Activated CD4-positive, alpha-beta T cell treated with anti-CD3 and anti-CD28 coated beads for 36 hours (primary cell): ENCODE data around the gene ANO10. TPM values are rescaled to one million over a fixed set of nuclear protein-coding genes. Genes with fewer than 3 reads are reported as not detected.
A peak's percentile ranks its signal among the peaks of the same experiment; 100 is the strongest.

ENCODE experiments used
- ATAC-seq: fragments of 200-7000 bp; cut with Tn5 transposase; one replicate; pipeline ENCODE4 v1.10.0; 2021; ENCODE audit warnings: mild to moderate bottlenecking, moderate library complexity
- CTCF ChIA-PET: fragments of 350-600 bp; sonication (Branson Sonifier 250); formaldehyde crosslinking; loops from one replicate; lab custom pipeline; 2021; ENCODE audit warnings: antibody characterized with exemption; lab: Charles Lee
- POLR2A ChIA-PET: fragments of 350-600 bp; sonication (Branson Sonifier 250); formaldehyde crosslinking; loops from one replicate; lab custom pipeline; 2021; ENCODE audit warnings: antibody characterized with exemption, inconsistent platforms; lab: Charles Lee
- DNase-seq: peaks from one replicate; pipeline ENCODE4 v3.0.0-alpha.2; 2020
- H3K27ac Mint-ChIP-seq: one replicate; pipeline ENCODE4 v1.8.0; 2021; ENCODE audit warnings: mixed read lengths
- H3K27me3 Mint-ChIP-seq: one replicate; pipeline ENCODE4 v1.8.0; 2021; ENCODE audit warnings: mixed read lengths
- H3K36me3 Mint-ChIP-seq: one replicate; pipeline ENCODE4 v1.8.0; 2021; ENCODE audit warnings: low read depth, mixed read lengths
- H3K4me1 Mint-ChIP-seq: one replicate; pipeline ENCODE4 v1.8.0; 2021; ENCODE audit warnings: mixed read lengths
- H3K4me3 Mint-ChIP-seq: one replicate; pipeline ENCODE4 v1.8.0; 2021; ENCODE audit warnings: mild to moderate bottlenecking, moderate library complexity, mixed read lengths
- H3K9me3 Mint-ChIP-seq: one replicate; pipeline ENCODE4 v1.8.0; 2021; ENCODE audit warnings: low read depth, mixed read lengths
- intact Hi-C, 2 experiments: fragments of 100-400 bp; cut with DNase I in 1 of 2; cut with micrococcal nuclease in 1 of 2; formaldehyde crosslinking; loops; one replicate each; pipeline versions ENCODE4 v1.14.2 to v1.15.1; 2022 to 2024; cut with DNase I, micrococcal nuclease
- total RNA-seq, 2 experiments: library from RNA; stranded (reverse); gene quantifications; one replicate each; pipeline ENCODE4 v1.2.3, GENCODE V29; 2021

The ANO10 gene
- total RNA-seq, 2 experiments from 2014 or later = 6.9 to 9.4 TPM

- H3K4me1 Mint-ChIP-seq = peaks cover 70% of the 10 kb centered on the region
- no peak for ATAC-seq
- intact Hi-C loops = no loop called here
- no peaks in the 10 kb centered on the region for H3K9me3 Mint-ChIP-seq
- CTCF ChIA-PET = interaction anchor here (0.6 to 2.0 kb wide), 3 partner anchors 11 to 161 kb away, joined by 3 to 4 read pairs (median 4); no protein-coding TSS in a partner anchor
- H3K36me3 Mint-ChIP-seq = peaks cover 81% of the 10 kb centered on the region
- H3K27ac Mint-ChIP-seq = no peak overlapping the region
- POLR2A ChIA-PET = no interaction called here
- no peak overlapping the region for H3K4me3 Mint-ChIP-seq
- H3K27me3 Mint-ChIP-seq = no peaks in the 10 kb centered on the region
- no peak for DNase-seq
Observed at GRCh38 chr3:43344520-43344919, 277.3 kb downstream of the ANO10 start.

GRCh38 chr3:43343815-43344214, 278.0 kb downstream of the ANO10 start:
- intact Hi-C loops = no loop called here
- no peak overlapping the region for H3K4me3 Mint-ChIP-seq
- no peaks in the 10 kb centered on the region for H3K9me3 Mint-ChIP-seq
- peaks cover 65% of the 10 kb centered on the region for H3K4me1 Mint-ChIP-seq
- H3K27me3 Mint-ChIP-seq = no peaks in the 10 kb centered on the region
- DNase-seq (no peak), ATAC-seq (no peak)
- no peak overlapping the region for H3K27ac Mint-ChIP-seq
- H3K36me3 Mint-ChIP-seq = peaks cover 81% of the 10 kb centered on the region
- POLR2A ChIA-PET = no interaction called here
- CTCF ChIA-PET = no interaction called here

GRCh38 chr3:43343185-43343584, 278.6 kb downstream of the ANO10 start:
- peaks cover 4% of the 10 kb centered on the region for H3K9me3 Mint-ChIP-seq
- intact Hi-C loops = no loop called here
- no peaks in the 10 kb centered on the region for H3K27me3 Mint-ChIP-seq
- peak overlapping the region; percentile 51 for H3K27ac Mint-ChIP-seq
- DNase-seq = no peak
- peaks cover 59% of the 10 kb centered on the region for H3K4me1 Mint-ChIP-seq
- ATAC-seq = no peak
- no peak overlapping the region for H3K4me3 Mint-ChIP-seq
- H3K36me3 Mint-ChIP-seq = peaks cover 81% of the 10 kb centered on the region
- CTCF ChIA-PET = no interaction called here
- POLR2A ChIA-PET = no interaction called here

GRCh38 chr3:43341788-43342187, 280.0 kb downstream of the ANO10 start:
- Mint-ChIP-seq H3K4me1 (peaks cover 48% of the 10 kb centered on the region), H3K4me3 (no peak overlapping the region), H3K36me3 (peaks cover 76% of the 10 kb centered on the region), H3K9me3 (peaks cover 6% of the 10 kb centered on the region), H3K27ac (no peak overlapping the region), H3K27me3 (no peaks in the 10 kb centered on the region)
- ATAC-seq (peak; percentile 42), DNase-seq (no peak)
- intact Hi-C loops = no loop called here
- CTCF ChIA-PET = no interaction called here
- POLR2A ChIA-PET = no interaction called here

- intact Hi-C loops = no loop called here
- H3K36me3 Mint-ChIP-seq = peaks cover 81% of the 10 kb centered on the region
- ChIA-PET CTCF (no interaction called here), POLR2A (no interaction called here)
- H3K4me1 Mint-ChIP-seq = peaks cover 36% of the 10 kb centered on the region
- no peak overlapping the region for H3K27ac Mint-ChIP-seq
- H3K9me3 Mint-ChIP-seq = peaks cover 15% of the 10 kb centered on the region
- no peaks in the 10 kb centered on the region for H3K27me3 Mint-ChIP-seq
- no peak overlapping the region for H3K4me3 Mint-ChIP-seq
- no peak for ATAC-seq
- no peak for DNase-seq
Observed at GRCh38 chr3:43340403-43340802, 281.4 kb downstream of the ANO10 start.

GRCh38 chr3:43338295-43338694, 283.5 kb downstream of the ANO10 start:
- H3K36me3 Mint-ChIP-seq = peaks cover 79% of the 10 kb centered on the region
- H3K27ac Mint-ChIP-seq = no peak overlapping the region
- POLR2A ChIA-PET = no interaction called here
- no peak for DNase-seq
- H3K27me3 Mint-ChIP-seq = no peaks in the 10 kb centered on the region
- CTCF ChIA-PET = interaction anchor here (1.1 to 3.3 kb wide), 4 partner anchors 9 to 165 kb away, joined by 3 to 19 read pairs (median 4); no protein-coding TSS in a partner anchor
- peaks cover 18% of the 10 kb centered on the region for H3K4me1 Mint-ChIP-seq
- H3K9me3 Mint-ChIP-seq = peaks cover 18% of the 10 kb centered on the region
- intact Hi-C loops = no loop called here
- ATAC-seq = no peak
- H3K4me3 Mint-ChIP-seq = no peak overlapping the region

GRCh38 chr3:43335799-43336198, 286.0 kb downstream of the ANO10 start:
- Mint-ChIP-seq H3K27me3 (no peaks in the 10 kb centered on the region), H3K36me3 (peaks cover 75% of the 10 kb centered on the region), H3K9me3 (peaks cover 18% of the 10 kb centered on the region), H3K4me1 (peaks cover 17% of the 10 kb centered on the region), H3K27ac (no peak overlapping the region), H3K4me3 (no peak overlapping the region)
- no peak for ATAC-seq
- ChIA-PET CTCF (interaction anchor here (3.3 kb wide), 1 partner anchor 11 kb away, joined by 19 read pairs; no protein-coding TSS in a partner anchor), POLR2A (no interaction called here)
- no peak for DNase-seq
- intact Hi-C loops = no loop called here

GRCh38 chr3:43334976-43335375, 286.8 kb downstream of the ANO10 start:
- DNase-seq (no peak), ATAC-seq (no peak)
- ChIA-PET CTCF (interaction anchor here (0.8 to 3.3 kb wide), 2 partner anchors 12 to 41 kb away, joined by 3 to 19 read pairs; no protein-coding TSS in a partner anchor), POLR2A (interaction anchor here (0.6 kb wide), 1 partner anchor 875 kb away, joined by 3 read pairs; no protein-coding TSS in a partner anchor)
- Mint-ChIP-seq H3K4me1 (peaks cover 23% of the 10 kb centered on the region), H3K9me3 (peaks cover 18% of the 10 kb centered on the region), H3K36me3 (peaks cover 67% of the 10 kb centered on the region), H3K27ac (no peak overlapping the region), H3K27me3 (no peaks in the 10 kb centered on the region), H3K4me3 (no peak overlapping the region)
- intact Hi-C loops = no loop called here

- ChIA-PET CTCF (no interaction called here), POLR2A (no interaction called here)
- ATAC-seq (no peak), DNase-seq (no peak)
- peaks cover 10% of the 10 kb centered on the region for H3K9me3 Mint-ChIP-seq
- no peaks in the 10 kb centered on the region for H3K27me3 Mint-ChIP-seq
- intact Hi-C loops = no loop called here
- H3K27ac Mint-ChIP-seq = no peak overlapping the region
- H3K4me1 Mint-ChIP-seq = peaks cover 53% of the 10 kb centered on the region
- H3K4me3 Mint-ChIP-seq = no peak overlapping the region
- peaks cover 44% of the 10 kb centered on the region for H3K36me3 Mint-ChIP-seq
Observed at GRCh38 chr3:43331381-43331780, 290.4 kb downstream of the ANO10 start.

GRCh38 chr3:43330981-43331380, 290.8 kb downstream of the ANO10 start:
- DNase-seq (no peak), ATAC-seq (no peak)
- no peaks in the 10 kb centered on the region for H3K27me3 Mint-ChIP-seq
- peaks cover 40% of the 10 kb centered on the region for H3K36me3 Mint-ChIP-seq
- no peak overlapping the region for H3K4me3 Mint-ChIP-seq
- H3K9me3 Mint-ChIP-seq = peaks cover 9% of the 10 kb centered on the region
- intact Hi-C loops = no loop called here
- peak overlapping the region; percentile 29 for H3K27ac Mint-ChIP-seq
- POLR2A ChIA-PET = no interaction called here
- H3K4me1 Mint-ChIP-seq = peaks cover 57% of the 10 kb centered on the region
- CTCF ChIA-PET = no interaction called here

- Mint-ChIP-seq H3K36me3 (peaks cover 21% of the 10 kb centered on the region), H3K9me3 (no peaks in the 10 kb centered on the region), H3K4me1 (peaks cover 69% of the 10 kb centered on the region), H3K27me3 (no peaks in the 10 kb centered on the region), H3K27ac (peak overlapping the region; percentile 69), H3K4me3 (no peak overlapping the region)
- ATAC-seq (peak; percentile 48), DNase-seq (no peak)
- POLR2A ChIA-PET = no interaction called here
- intact Hi-C loops = no loop called here
- CTCF ChIA-PET = interaction anchor here (0.7 to 1.3 kb wide), 5 partner anchors 10 to 550 kb away, joined by 3 to 5 read pairs (median 3); no protein-coding TSS in a partner anchor
Observed at GRCh38 chr3:43328653-43329052, 293.2 kb downstream of the ANO10 start.

- Mint-ChIP-seq H3K4me3 (no peak overlapping the region), H3K4me1 (peaks cover 69% of the 10 kb centered on the region), H3K27ac (peak overlapping the region; percentile 76), H3K27me3 (no peaks in the 10 kb centered on the region), H3K36me3 (peaks cover 16% of the 10 kb centered on the region), H3K9me3 (no peaks in the 10 kb centered on the region)
- ChIA-PET POLR2A (no interaction called here), CTCF (interaction anchor here (0.8 to 1.3 kb wide), 2 partner anchors 32 to 165 kb away, joined by 3 read pairs; no protein-coding TSS in a partner anchor)
- peak; percentile 31 for ATAC-seq
- DNase-seq = no peak
- intact Hi-C loops = no loop called here
Observed at GRCh38 chr3:43327582-43327979, 294.2 kb downstream of the ANO10 start.
